HCT116 (cell line): ENCODE results near the gene HHATL. TPM values are rescaled to one million over a fixed set of nuclear protein-coding genes. Genes with fewer than 3 reads are reported as not detected.

Source experiments
- ATAC-seq: fragments of 200-7000 bp; cut with Tn5 transposase; 2 replicates; pipeline ENCODE4 v1.9.1; 2020; ENCODE audit warnings: mild to moderate bottlenecking, moderate library complexity
- BruUV-seq: library from RNA; stranded (reverse); fragments of 400-500 nt; replicated peaks from 2 replicates; lab custom pipeline; 2021; lab: Mats Ljungman, UMichigan
- CTCF ChIA-PET: fragments of 300-600 bp; sonication (Branson Sonifier 250); formaldehyde crosslinking; loops from one replicate; lab custom pipeline; 2021; ENCODE audit warnings: antibody characterized with exemption; lab: Charles Lee
- POLR2A ChIA-PET: fragments of 300-600, 350-600 bp; sonication (Branson Sonifier 250); formaldehyde crosslinking; loops from one replicate; lab custom pipeline; 2021; ENCODE audit warnings: antibody characterized with exemption; lab: Charles Lee
- RAD21 ChIA-PET, 2 experiments: fragments of 300-600 bp; sonication (Branson Sonifier 250); formaldehyde crosslinking; loops; one replicate each; lab custom pipeline; 2023; ENCODE audit warnings: low total read pairs in 2 of 2; ENCODE audit not compliant: uncharacterized antibody in 2 of 2, unreplicated experiment in 2 of 2, low non-redundant PET in 1 of 2; lab: Charles Lee
- DNase-seq: peaks from one replicate; pipeline ENCODE4 v3.0.0-alpha.2; 2010; ENCODE audit warnings: low read depth, low spot score
- H2AFZ ChIP-seq: fragments of 200-600 bp; shearing (Covaris generic), sonication (generic); 2 replicates; pipeline ENCODE4 v1.6.1; 2017; ENCODE audit warnings: low read depth, mixed run types, mixed read lengths, antibody characterized with exemption, low read length; ENCODE audit not compliant: poor library complexity, severe bottlenecking
- H3K27ac ChIP-seq: 2 replicates; pipeline ENCODE4 v1.5.1; 2012; ENCODE audit warnings: low read depth, low read length
- H3K27me3 ChIP-seq: fragments of 200-600 bp; sonication (generic); 2 replicates; pipeline ENCODE4 v1.6.1; 2016; ENCODE audit warnings: mixed run types, low read length, mixed read lengths; ENCODE audit not compliant: insufficient read depth
- H3K36me3 ChIP-seq, 2 experiments: fragments of 200-500 bp in 1 of 2; fragments of 200-600 bp in 1 of 2; sonication (Bioruptor generic) in 1 of 2; sonication (generic) in 1 of 2; 2 replicates each; pipeline versions ENCODE4 v1.5.1 to v1.6.1; 2014 to 2016; ENCODE audit warnings: low read length in 2 of 2, inconsistent platforms in 1 of 2, mixed read lengths in 1 of 2, mixed run types in 1 of 2; ENCODE audit not compliant: insufficient read depth in 2 of 2, control insufficient read depth in 1 of 2
- H3K4me1 ChIP-seq, 2 experiments: fragments of 200-600 bp in 1 of 2; sonication (generic) in 1 of 2; 2 replicates each; pipeline versions ENCODE4 v1.5.1 to v1.6.1; 2012 to 2017; ENCODE audit warnings: low read length in 2 of 2, inconsistent platforms in 1 of 2, mild to moderate bottlenecking in 1 of 2, mixed read lengths in 1 of 2, mixed run types in 1 of 2, moderate library complexity in 1 of 2; ENCODE audit not compliant: insufficient read depth in 2 of 2, control insufficient read depth in 1 of 2
- H3K4me2 ChIP-seq: fragments of 200-600 bp; sonication (generic); 2 replicates; pipeline ENCODE4 v1.6.1; 2017; ENCODE audit warnings: mixed run types, low read length, mixed read lengths
- H3K4me3 ChIP-seq, 2 experiments: fragments of 200-600 bp in 1 of 2; sonication (generic) in 1 of 2; replicated peaks in 1 of 2; 2 replicates each; pipeline ENCODE4 v1.5.1; 2011 to 2016; ENCODE audit warnings: low read length in 2 of 2, control low read depth in 1 of 2, low read depth in 1 of 2, mild to moderate bottlenecking in 1 of 2, mixed read lengths in 1 of 2, mixed run types in 1 of 2
- H3K79me2 ChIP-seq: fragments of 200-600 bp; sonication (generic); 2 replicates; pipeline ENCODE4 v1.6.1; 2017; ENCODE audit warnings: mild to moderate bottlenecking, mixed run types, low read length, moderate library complexity, mixed read lengths; ENCODE audit not compliant: insufficient read depth
- H3K9ac ChIP-seq: fragments of 200-600 bp; sonication (generic); 2 replicates; pipeline ENCODE4 v1.6.1; 2016; ENCODE audit warnings: low read length, mixed read lengths
- H3K9me2 ChIP-seq: fragments of 200-600 bp; sonication (generic), shearing (Covaris generic); 2 replicates; pipeline ENCODE4 v1.6.1; 2017; ENCODE audit warnings: mixed run types, mild to moderate bottlenecking, moderate library complexity; ENCODE audit not compliant: insufficient read depth
- H3K9me3 ChIP-seq, 2 experiments: fragments of 200-500 bp in 1 of 2; fragments of 200-600 bp in 1 of 2; sonication (Bioruptor generic) in 1 of 2; sonication (generic) in 1 of 2; 2 replicates each; pipeline ENCODE4 v1.6.1; 2014 to 2017; ENCODE audit warnings: low read length in 2 of 2, mixed read lengths in 2 of 2, inconsistent platforms in 1 of 2, low read depth in 1 of 2, mild to moderate bottlenecking in 1 of 2, mixed run types in 1 of 2, moderate library complexity in 1 of 2; ENCODE audit not compliant: control insufficient read depth in 1 of 2, insufficient read depth in 1 of 2
- H4K20me1 ChIP-seq: fragments of 200-600 bp; sonication (generic), shearing (Covaris generic); 2 replicates; pipeline ENCODE4 v1.6.1; 2017; ENCODE audit warnings: mixed run types, mild to moderate bottlenecking, moderate library complexity; ENCODE audit not compliant: insufficient read depth
- CBX3 ChIP-seq: IDR thresholded peaks from 2 replicates; pipeline ENCODE4 v1.6.1; 2012; ENCODE audit warnings: low read depth
- EZH2 ChIP-seq: fragments of 200-600 bp; sonication (generic); IDR thresholded peaks from 2 replicates; pipeline ENCODE4 v1.6.1; 2017; ENCODE audit warnings: antibody characterized with exemption, mixed run types
- EZH2phosphoT487 ChIP-seq: fragments of 200-600 bp; IDR thresholded peaks from 2 replicates; pipeline ENCODE4 v1.6.1; 2018; ENCODE audit warnings: antibody characterized with exemption, borderline replicate concordance
- JUND ChIP-seq: IDR thresholded peaks from 2 replicates; pipeline ENCODE4 v1.6.1; 2012
- SIN3A ChIP-seq: IDR thresholded peaks from 2 replicates; pipeline ENCODE4 v1.6.1; 2012; ENCODE audit warnings: low read depth
- TCF7L2 ChIP-seq: IDR thresholded peaks from 2 replicates; pipeline ENCODE4 v1.7.0; 2011; ENCODE audit warnings: borderline replicate concordance, inconsistent platforms; ENCODE audit not compliant: insufficient read depth, insufficient read length; ENCODE audit errors: extremely low read depth
- YY1 ChIP-seq: IDR thresholded peaks from 2 replicates; pipeline ENCODE4 v1.6.1; 2011; ENCODE audit warnings: low read length, low read depth, moderate library complexity, mild to moderate bottlenecking; ENCODE audit not compliant: insufficient replicate concordance; ENCODE audit errors: extremely low read depth
- ZFX ChIP-seq: fragments of 450-650 bp; IDR thresholded peaks from 2 replicates; pipeline ENCODE4 v1.6.1; 2017
- intact Hi-C: fragments of 100-400 bp; cut with micrococcal nuclease; formaldehyde crosslinking; loops from 2 replicates; pipeline ENCODE4 v1.10.0; 2022
- total RNA-seq: library from RNA; stranded (reverse); gene quantifications from one replicate; pipeline ENCODE4 v1.2.1, GENCODE V29; 2021; ENCODE audit not compliant: unreplicated experiment
- TF ChIP-seq, protein P1 (sequence below), 3 experiments: fragments of 200-600 bp in 1 of 3; sonication (generic) in 1 of 3; IDR thresholded peaks in 2 of 3; conservative IDR thresholded peaks in 1 of 3; 2 replicates each; pipeline ENCODE4 v1.5.1; 2012 to 2017; ENCODE audit warnings: low read depth in 2 of 3, low read length in 2 of 3, antibody characterized with exemption in 1 of 3, borderline replicate concordance in 1 of 3, control low read depth in 1 of 3, mild to moderate bottlenecking in 1 of 3, mixed read lengths in 1 of 3, mixed run types in 1 of 3, moderate library complexity in 1 of 3; ENCODE audit not compliant: insufficient read depth in 1 of 3
- TF ChIP-seq, protein P2 (sequence below): IDR thresholded peaks from 2 replicates; pipeline ENCODE4 v1.6.1; 2011; ENCODE audit warnings: mild to moderate bottlenecking, low read length, moderate library complexity; ENCODE audit not compliant: insufficient replicate concordance; ENCODE audit errors: extremely low read depth
- TF ChIP-seq, protein P3 (sequence below): IDR thresholded peaks from 2 replicates; pipeline ENCODE4 v1.6.1; 2012

HHATL gene
- total RNA-seq, 1 experiment from 2014 or later, result 0.52 TPM

DNA sequence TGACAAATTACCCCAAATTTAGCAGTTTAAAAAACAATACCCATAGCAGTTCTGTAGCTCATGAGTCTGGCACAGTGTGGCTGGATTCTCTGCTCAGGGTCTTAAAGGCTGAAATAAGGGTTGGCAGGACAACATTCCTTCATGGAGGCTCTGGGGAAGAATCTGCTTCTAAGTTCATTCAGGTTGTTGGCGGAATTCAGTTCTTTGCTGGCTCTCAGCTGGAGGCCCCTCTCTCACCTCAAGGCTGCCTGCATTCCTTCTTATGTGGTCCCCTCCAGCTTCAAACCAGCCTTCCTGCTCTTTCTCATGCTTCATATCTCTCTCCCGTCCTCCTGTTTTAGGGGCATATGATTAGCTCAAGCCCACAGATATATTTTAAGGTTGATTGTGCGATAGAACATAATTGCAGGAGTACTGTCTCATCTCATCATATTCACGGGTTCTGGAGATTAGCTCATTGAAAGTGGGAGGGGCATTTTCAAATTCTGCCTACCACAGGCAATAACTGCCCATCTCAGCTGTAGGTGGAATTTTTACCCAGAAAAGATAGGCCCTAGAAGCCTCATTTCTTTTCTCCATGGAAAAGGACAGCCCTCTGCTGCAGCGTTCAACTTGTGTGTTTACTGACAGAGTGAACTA lies 54.7 kb downstream of the HHATL start:
- Histone ChIP-seq H3K36me3 (peaks cover 13 to 42% of the 10 kb centered on the region in 2 experiments; a peak in 3 of 4 replicates), H4K20me1 (no peaks in the 10 kb centered on the region), H3K9me3 (no peaks in the 10 kb centered on the region), H3K9ac (no peak overlapping the region), H3K4me1 (peaks cover 23 to 29% of the 10 kb centered on the region in 2 experiments), H3K79me2 (peaks cover under 1% of the 10 kb centered on the region; the same call in 1 of the 2 replicates), H3K9me2 (no peaks in the 10 kb centered on the region), H3K4me3 (no peak overlapping the region), H2AFZ (no peak overlapping the region), H3K27me3 (no peaks in the 10 kb centered on the region), H3K27ac (no peak overlapping the region), H3K4me2 (no peak overlapping the region)
- ChIA-PET RAD21 (no interaction called here), POLR2A (no interaction called here), CTCF (interaction anchor here (1.1 kb wide), 1 partner anchor 98 kb away, joined by 3 read pairs; no protein-coding TSS in a partner anchor)
- DNase-seq (no peak), ATAC-seq (no peak)
- no TSS peak for BruUV-seq
- intact Hi-C loops, result no loop called here
- TF ChIP-seq, protein P1, sequence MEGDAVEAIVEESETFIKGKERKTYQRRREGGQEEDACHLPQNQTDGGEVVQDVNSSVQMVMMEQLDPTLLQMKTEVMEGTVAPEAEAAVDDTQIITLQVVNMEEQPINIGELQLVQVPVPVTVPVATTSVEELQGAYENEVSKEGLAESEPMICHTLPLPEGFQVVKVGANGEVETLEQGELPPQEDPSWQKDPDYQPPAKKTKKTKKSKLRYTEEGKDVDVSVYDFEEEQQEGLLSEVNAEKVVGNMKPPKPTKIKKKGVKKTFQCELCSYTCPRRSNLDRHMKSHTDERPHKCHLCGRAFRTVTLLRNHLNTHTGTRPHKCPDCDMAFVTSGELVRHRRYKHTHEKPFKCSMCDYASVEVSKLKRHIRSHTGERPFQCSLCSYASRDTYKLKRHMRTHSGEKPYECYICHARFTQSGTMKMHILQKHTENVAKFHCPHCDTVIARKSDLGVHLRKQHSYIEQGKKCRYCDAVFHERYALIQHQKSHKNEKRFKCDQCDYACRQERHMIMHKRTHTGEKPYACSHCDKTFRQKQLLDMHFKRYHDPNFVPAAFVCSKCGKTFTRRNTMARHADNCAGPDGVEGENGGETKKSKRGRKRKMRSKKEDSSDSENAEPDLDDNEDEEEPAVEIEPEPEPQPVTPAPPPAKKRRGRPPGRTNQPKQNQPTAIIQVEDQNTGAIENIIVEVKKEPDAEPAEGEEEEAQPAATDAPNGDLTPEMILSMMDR (IDR thresholded peaks at IDR 0.05 in 2 of 3, conservative IDR thresholded peaks at IDR 0.05 in 1 of 3; ENCODE audit: borderline replicate concordance in 1 of 3, insufficient read depth in 1 of 3, low read depth in 2 of 3, low read length in 2 of 3), result no peak
- no peak for TF ChIP-seq EZH2phosphoT487
- TF ChIP-seq JUND, result no peak
- no peak for TF ChIP-seq YY1
- TF ChIP-seq CBX3, result no peak
- TF ChIP-seq, protein P2, sequence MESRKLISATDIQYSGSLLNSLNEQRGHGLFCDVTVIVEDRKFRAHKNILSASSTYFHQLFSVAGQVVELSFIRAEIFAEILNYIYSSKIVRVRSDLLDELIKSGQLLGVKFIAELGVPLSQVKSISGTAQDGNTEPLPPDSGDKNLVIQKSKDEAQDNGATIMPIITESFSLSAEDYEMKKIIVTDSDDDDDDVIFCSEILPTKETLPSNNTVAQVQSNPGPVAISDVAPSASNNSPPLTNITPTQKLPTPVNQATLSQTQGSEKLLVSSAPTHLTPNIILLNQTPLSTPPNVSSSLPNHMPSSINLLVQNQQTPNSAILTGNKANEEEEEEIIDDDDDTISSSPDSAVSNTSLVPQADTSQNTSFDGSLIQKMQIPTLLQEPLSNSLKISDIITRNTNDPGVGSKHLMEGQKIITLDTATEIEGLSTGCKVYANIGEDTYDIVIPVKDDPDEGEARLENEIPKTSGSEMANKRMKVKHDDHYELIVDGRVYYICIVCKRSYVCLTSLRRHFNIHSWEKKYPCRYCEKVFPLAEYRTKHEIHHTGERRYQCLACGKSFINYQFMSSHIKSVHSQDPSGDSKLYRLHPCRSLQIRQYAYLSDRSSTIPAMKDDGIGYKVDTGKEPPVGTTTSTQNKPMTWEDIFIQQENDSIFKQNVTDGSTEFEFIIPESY, result no peak
- no peak for TF ChIP-seq ZFX
- no peak for TF ChIP-seq SIN3A
- TF ChIP-seq EZH2, result no peak
- TF ChIP-seq TCF7L2, result no peak
- TF ChIP-seq, protein P3, sequence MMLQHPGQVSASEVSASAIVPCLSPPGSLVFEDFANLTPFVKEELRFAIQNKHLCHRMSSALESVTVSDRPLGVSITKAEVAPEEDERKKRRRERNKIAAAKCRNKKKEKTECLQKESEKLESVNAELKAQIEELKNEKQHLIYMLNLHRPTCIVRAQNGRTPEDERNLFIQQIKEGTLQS, result no peak

Other genes starting within 250 kb of the HHATL start
- 9.6 TPM for gene VIPR1, start 200.2 kb downstream of the HHATL start, total RNA-seq
- gene SEC22C, start 120.8 kb downstream of the HHATL start, total RNA-seq, result 43.4 TPM
- gene SS18L2, start 111.9 kb downstream of the HHATL start, total RNA-seq, result 33.0 TPM
- gene NKTR, start 102.1 kb downstream of the HHATL start, total RNA-seq, result 59.7 TPM
- gene ZBTB47, start 49.1 kb downstream of the HHATL start, total RNA-seq, result 6.3 TPM
- not detected for gene KLHL40, start 17.3 kb downstream of the HHATL start, total RNA-seq
- 2.3 TPM for gene CCDC13, start 70.5 kb upstream of the HHATL start, total RNA-seq
- gene HIGD1A, start 101.7 kb upstream of the HHATL start, total RNA-seq, result 71.2 TPM
- gene ACKR2, start 106.6 kb upstream of the HHATL start, total RNA-seq, result 0.76 TPM
- 0.12 TPM for gene CYP8B1, start 173.1 kb upstream of the HHATL start, total RNA-seq
- gene ZNF662, start 203.3 kb upstream of the HHATL start, total RNA-seq, result not detected